Common myeloid progenitor, CD34-positive (primary cell): ENCODE measurements around the gene PLCD1.
"Not testable (repeated sequence)": the region's sequence is repeated elsewhere in the genome, so short reads cannot be mapped to it uniquely, and the experiment has no call there.

Source experiments
- CTCF ChIA-PET: fragments of 350-600 bp; sonication (Branson Sonifier 250); formaldehyde crosslinking; loops from one replicate; lab custom pipeline; 2021; ENCODE audit warnings: antibody characterized with exemption; lab: Charles Lee
- POLR2A ChIA-PET: fragments of 350-600 bp; sonication (Branson Sonifier 250); formaldehyde crosslinking; loops from one replicate; lab custom pipeline; 2021; ENCODE audit warnings: antibody characterized with exemption; lab: Charles Lee
- DNase-seq, 3 donors: peaks; one replicate each; pipeline versions ENCODE4 v3.0.0 to v3.0.0-alpha.2; 2013
- H3K27ac ChIP-seq, 2 experiments: 1 replicate in 1 of 2; 2 replicates in 1 of 2; pipeline ENCODE4 v1.7.0; 2013; ENCODE audit warnings: inconsistent platforms in 2 of 2, low read length in 2 of 2, mild to moderate bottlenecking in 2 of 2, low read depth in 1 of 2, moderate library complexity in 1 of 2; ENCODE audit not compliant: severe bottlenecking in 2 of 2, insufficient read depth in 1 of 2, poor library complexity in 1 of 2
- H3K27me3 ChIP-seq, 5 experiments: replicated peaks in 2 of 5; 1 replicate in 3 of 5; 2 replicates in 2 of 5; pipeline versions ENCODE4 v1.6.1 to v1.7.0; 2013; ENCODE audit warnings: low read length in 4 of 5, mild to moderate bottlenecking in 2 of 5, moderate library complexity in 2 of 5, inconsistent platforms in 1 of 5; ENCODE audit not compliant: insufficient read depth in 5 of 5, control insufficient read depth in 4 of 5
- H3K36me3 ChIP-seq, 4 experiments: 1 replicate in 2 of 4; 2 replicates in 2 of 4; pipeline versions ENCODE4 v1.6.1 to v1.7.0; 2013; ENCODE audit warnings: low read length in 3 of 4, control low read depth in 1 of 4, mild to moderate bottlenecking in 1 of 4; ENCODE audit not compliant: control insufficient read depth in 4 of 4, insufficient read depth in 4 of 4
- H3K4me1 ChIP-seq, 4 experiments: 1 replicate in 3 of 4; 2 replicates in 1 of 4; pipeline versions ENCODE4 v1.6.1 to v1.7.1; 2013; ENCODE audit warnings: low read length in 3 of 4, mild to moderate bottlenecking in 3 of 4, control low read depth in 1 of 4, inconsistent platforms in 1 of 4, moderate library complexity in 1 of 4; ENCODE audit not compliant: control insufficient read depth in 4 of 4, insufficient read depth in 4 of 4; ENCODE audit errors: control extremely low read depth in 1 of 4
- H3K4me3 ChIP-seq, 7 experiments: 1 replicate in 4 of 7; 2 replicates in 3 of 7; pipeline versions ENCODE4 v1.5.1 to v1.7.0; 2013; ENCODE audit warnings: mild to moderate bottlenecking in 7 of 7, low read length in 6 of 7, moderate library complexity in 6 of 7, inconsistent platforms in 2 of 7, low read depth in 2 of 7, control low read depth in 1 of 7; ENCODE audit not compliant: insufficient read depth in 4 of 7, control insufficient read depth in 1 of 7; ENCODE audit errors: extremely low read depth in 1 of 7
- H3K9me3 ChIP-seq, 5 experiments: 1 replicate in 4 of 5; 2 replicates in 1 of 5; pipeline versions ENCODE4 v1.6.1 to v1.7.1; 2013; ENCODE audit warnings: low read length in 4 of 5, mild to moderate bottlenecking in 2 of 5, inconsistent platforms in 1 of 5, low read depth in 1 of 5, moderate library complexity in 1 of 5; ENCODE audit not compliant: control insufficient read depth in 4 of 5, insufficient read depth in 2 of 5; ENCODE audit errors: control extremely low read depth in 1 of 5
- WGBS: methylation state at CpG from one replicate; pipeline ENCODE4 v1.1.5; 2013; ENCODE audit not compliant: insufficient coverage; 5-methylcytosine and 5-hydroxymethylcytosine counted together

Gene PLCD1

DNA sequence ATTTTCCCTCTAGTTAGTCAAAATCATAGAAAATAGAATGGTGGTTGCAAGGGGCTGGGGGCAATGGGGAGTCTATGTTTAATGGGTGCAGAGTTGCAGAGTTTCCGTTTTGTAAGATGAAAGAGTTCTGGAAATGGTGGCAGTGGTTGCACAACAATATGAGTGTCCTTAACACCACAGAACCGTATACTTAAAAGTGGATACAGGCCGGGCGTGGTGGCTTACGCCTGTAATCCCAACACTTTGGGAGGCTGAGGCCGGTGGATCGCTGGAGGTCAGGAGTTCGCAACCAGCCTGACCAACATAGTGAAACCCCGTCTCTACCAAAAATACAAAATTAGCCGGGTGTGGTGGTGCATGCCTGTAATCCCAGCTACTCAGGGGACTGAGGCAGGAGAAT, 41.1 kb downstream of the PLCD1 start:
- H3K4me3 ChIP-seq, DNase-seq, H3K9me3 ChIP-seq, H3K27ac ChIP-seq, POLR2A ChIA-PET, H3K27me3 ChIP-seq, H3K36me3 ChIP-seq: not testable (repeated sequence)
- H3K4me1 ChIP-seq: peaks cover 0 to 12% (median 4%) of the 10 kb centered on the region in 4 experiments
- CTCF ChIA-PET: interaction anchor here (1.3 to 1.7 kb wide), 2 partner anchors 8 to 10 kb away, joined by 3 to 6 read pairs; no protein-coding TSS in a partner anchor
- WGBS: 98% methylated on average over 8 of the region's 10 CpGs

DNA sequence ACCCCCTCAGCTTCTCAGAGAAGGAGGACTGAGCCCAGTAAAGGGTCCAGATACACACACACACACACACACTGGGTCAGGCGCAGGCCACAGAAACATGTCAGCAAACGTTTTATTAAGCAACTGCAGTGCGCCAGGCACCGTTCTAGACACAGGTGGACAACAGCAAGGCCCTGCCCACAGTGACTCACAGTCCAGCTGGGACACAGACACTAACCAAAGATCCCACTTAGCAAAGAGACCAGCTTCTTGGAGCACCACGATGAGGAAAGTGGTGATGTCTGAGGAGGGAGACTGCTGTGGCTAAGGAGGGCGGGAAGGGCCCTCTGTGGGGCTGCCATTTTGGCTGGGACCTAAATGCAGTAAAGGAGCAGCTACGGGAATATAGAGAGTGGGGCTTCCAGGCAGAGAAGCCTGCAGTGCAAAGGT, 41.7 kb downstream of the PLCD1 start:
- Histone ChIP-seq H3K36me3 (peaks cover 0 to 14% (median 3%) of the 10 kb centered on the region in 4 experiments), H3K4me3 (no peak overlapping the region), H3K27me3 (no peaks in the 10 kb centered on the region), H3K9me3 (no peaks in the 10 kb centered on the region), H3K27ac (peak overlapping the region in 1 of 2 experiments; percentile 50), H3K4me1 (peaks cover 0 to 9% (median 3%) of the 10 kb centered on the region in 4 experiments)
- DNase-seq: no peak
- WGBS: 100% methylated on average over 3 of the region's 7 CpGs
- POLR2A ChIA-PET: no interaction called here
- CTCF ChIA-PET: interaction anchor here (1.0 to 1.7 kb wide), 3 partner anchors 9 to 16 kb away, joined by 3 to 6 read pairs (median 3); no protein-coding TSS in a partner anchor

DNA sequence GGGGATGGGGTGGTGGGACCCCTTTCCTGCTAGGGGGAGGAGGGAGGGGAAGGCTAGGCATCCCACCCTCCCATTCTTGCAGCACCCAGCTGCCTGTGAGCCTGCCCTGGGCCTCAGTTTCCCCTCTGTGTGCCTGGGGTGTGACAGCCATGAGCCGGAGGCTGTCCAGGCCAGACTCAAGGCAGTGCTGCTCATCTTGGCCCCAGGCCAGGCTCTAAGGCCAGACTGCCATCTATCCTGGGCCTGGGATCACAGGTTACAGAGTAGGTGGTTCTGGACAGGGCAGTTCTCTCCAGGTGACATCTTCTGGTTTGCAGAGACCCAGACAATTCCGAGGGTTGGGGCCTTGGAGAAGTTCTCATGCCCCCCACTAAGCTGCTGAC, 42.1 kb downstream of the PLCD1 start:
- Histone ChIP-seq H3K4me3 (no peak overlapping the region), H3K36me3 (peaks cover 0 to 18% (median 5%) of the 10 kb centered on the region in 4 experiments), H3K27me3 (no peaks in the 10 kb centered on the region), H3K27ac (peak overlapping the region in 1 of 2 experiments; percentile 50), H3K4me1 (peaks cover 0 to 9% (median 3%) of the 10 kb centered on the region in 4 experiments), H3K9me3 (no peaks in the 10 kb centered on the region)
- CTCF ChIA-PET: interaction anchor here (1.0 to 1.7 kb wide), 3 partner anchors 9 to 16 kb away, joined by 3 to 6 read pairs (median 3); no protein-coding TSS in a partner anchor
- POLR2A ChIA-PET: no interaction called here
- 83% methylated on average over 2 of the region's 2 CpGs for WGBS
- DNase-seq: no peak

DNA sequence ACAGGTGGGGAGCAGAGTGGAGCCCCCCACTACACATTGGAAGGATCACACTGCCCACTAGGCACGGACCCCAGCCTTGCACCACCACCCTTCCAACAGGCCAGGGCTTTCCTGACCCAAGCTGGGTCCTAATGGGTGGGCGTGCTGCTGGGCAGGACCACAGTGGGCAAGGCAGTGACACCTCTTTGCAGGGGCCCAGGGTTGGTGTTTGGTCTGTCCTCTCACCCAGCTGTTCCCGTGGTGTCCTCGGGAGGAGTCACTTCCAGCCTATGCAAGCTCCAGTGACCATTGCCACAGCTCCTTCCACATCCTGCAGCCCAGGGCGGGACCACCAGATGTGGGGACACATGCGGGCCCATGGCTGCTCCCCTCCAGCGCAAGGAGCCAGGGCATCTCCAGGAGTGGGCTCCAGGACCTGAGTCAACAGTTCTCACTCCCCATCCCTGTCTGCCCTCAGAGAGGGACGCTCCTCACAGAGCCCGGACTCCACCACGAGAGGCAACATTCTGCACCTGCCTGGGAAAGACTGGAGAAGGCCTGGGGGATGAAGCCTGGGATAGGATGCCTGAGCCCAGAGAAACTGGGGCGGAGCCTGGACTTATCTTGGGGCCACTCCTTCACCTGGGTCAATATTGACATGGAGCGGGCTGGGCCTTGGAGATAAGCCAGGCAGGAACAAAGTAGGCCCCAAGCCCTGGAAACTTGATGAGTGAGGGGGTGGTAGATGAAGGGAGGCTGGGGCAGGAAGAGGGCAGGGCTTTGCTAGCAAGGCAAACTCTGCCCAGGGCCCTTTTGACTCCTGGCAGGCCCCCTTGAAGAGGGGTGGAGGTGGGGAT, 42.7 kb downstream of the PLCD1 start:
- peak overlapping the region in 1 of 2 experiments; percentile 50 for H3K27ac ChIP-seq
- WGBS: 86% methylated on average over 12 of the region's 12 CpGs
- H3K4me3 ChIP-seq: no peak overlapping the region
- no peaks in the 10 kb centered on the region for H3K9me3 ChIP-seq
- ChIA-PET POLR2A (no interaction called here), CTCF (interaction anchor here (0.7 to 4.1 kb wide), 8 partner anchors 8 to 737 kb away, joined by 3 to 24 read pairs (median 3); no protein-coding TSS in a partner anchor)
- DNase-seq: peak in 2 of 3 donors; percentile 42 to 56
- peaks cover 3 to 23% (median 7%) of the 10 kb centered on the region in 4 experiments for H3K36me3 ChIP-seq
- peaks cover 0 to 9% (median 3%) of the 10 kb centered on the region in 4 experiments for H3K4me1 ChIP-seq
- H3K27me3 ChIP-seq: no peaks in the 10 kb centered on the region

DNA sequence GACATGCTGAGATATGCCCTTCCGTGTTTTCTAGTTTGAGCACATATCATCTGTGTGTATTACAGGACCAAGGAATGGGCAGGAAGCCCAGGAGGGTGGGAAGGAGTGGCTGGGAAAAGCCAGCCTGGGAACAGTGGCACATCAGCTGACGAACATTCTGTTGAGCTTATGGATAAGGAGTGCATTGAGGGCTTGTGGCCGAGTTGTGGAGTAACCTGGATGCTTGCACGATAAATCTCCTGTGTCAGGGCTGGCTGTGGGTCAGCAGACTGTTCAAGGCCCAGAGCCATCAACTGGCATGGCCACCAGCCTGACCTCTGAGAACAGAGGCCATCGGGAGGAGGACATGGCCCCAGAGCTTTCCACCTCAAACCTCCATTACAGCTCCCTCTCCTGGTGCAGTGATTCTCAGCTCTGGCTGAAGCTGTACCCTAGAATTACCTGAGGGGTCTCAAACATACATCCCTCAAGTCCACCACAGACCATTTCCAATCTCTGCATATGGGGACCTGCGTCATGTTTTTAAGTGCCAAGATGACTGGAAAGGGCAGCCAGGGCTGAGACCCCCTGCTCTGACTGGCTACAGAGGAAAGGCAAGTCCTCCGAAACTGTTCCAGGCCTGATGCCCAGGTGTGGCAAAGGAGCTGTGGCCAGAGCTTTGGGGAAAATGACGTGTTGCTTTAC, 43.7 kb downstream of the PLCD1 start:
- POLR2A ChIA-PET: no interaction called here
- DNase-seq: no peak
- Histone ChIP-seq H3K4me3 (no peak overlapping the region), H3K27me3 (no peaks in the 10 kb centered on the region), H3K9me3 (no peaks in the 10 kb centered on the region), H3K4me1 (peaks cover 0 to 9% (median 3%) of the 10 kb centered on the region in 4 experiments), H3K27ac (no peak overlapping the region), H3K36me3 (peaks cover 4 to 32% (median 9%) of the 10 kb centered on the region in 4 experiments)
- 95% methylated on average over 7 of the region's 8 CpGs for WGBS
- CTCF ChIA-PET: interaction anchor here (0.7 to 4.1 kb wide), 7 partner anchors 12 to 736 kb away, joined by 3 to 24 read pairs (median 3); no protein-coding TSS in a partner anchor

DNA sequence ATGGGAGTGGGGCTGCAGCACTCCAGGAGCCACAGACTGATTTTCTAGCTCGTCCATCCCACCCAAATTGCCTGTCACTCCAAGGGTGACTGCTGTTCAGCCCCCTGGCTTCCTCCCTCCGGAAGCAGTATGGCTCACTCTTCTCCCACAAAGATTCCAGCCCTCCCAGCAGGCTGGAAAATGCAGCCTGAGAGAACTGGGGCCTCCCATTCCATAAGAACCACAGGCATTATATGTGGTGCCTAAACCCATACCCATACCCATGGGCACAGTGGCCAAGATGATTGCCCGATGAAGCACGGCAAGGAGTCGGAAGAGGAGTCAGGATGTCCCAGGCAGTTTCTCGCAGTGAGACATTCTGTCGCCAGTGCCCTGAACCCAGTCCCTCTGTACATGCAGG, 44.8 kb downstream of the PLCD1 start:
- no peak overlapping the region for H3K27ac ChIP-seq
- peaks cover 0 to 9% (median 3%) of the 10 kb centered on the region in 4 experiments for H3K4me1 ChIP-seq
- no peak overlapping the region for H3K4me3 ChIP-seq
- no peaks in the 10 kb centered on the region for H3K27me3 ChIP-seq
- POLR2A ChIA-PET: no interaction called here
- H3K36me3 ChIP-seq: peaks cover 4 to 42% (median 12%) of the 10 kb centered on the region in 4 experiments
- DNase-seq: no peak
- 87% methylated on average over 6 of the region's 7 CpGs for WGBS
- CTCF ChIA-PET: interaction anchor here (1.0 to 4.1 kb wide), 6 partner anchors 9 to 132 kb away, joined by 3 to 24 read pairs (median 6); no protein-coding TSS in a partner anchor
- no peaks in the 10 kb centered on the region for H3K9me3 ChIP-seq
